Endothelial cell of umbilical vein (primary cell): ENCODE data around the gene LCN2. TPM values are rescaled to one million over a fixed set of nuclear protein-coding genes. Genes with fewer than 3 reads are reported as not detected.

Experiments used
- BruUV-seq: library from RNA; stranded (reverse); fragments of 400-500 nt; replicated peaks from 2 replicates; lab custom pipeline; 2021; lab: Mats Ljungman, UMichigan
- CTCF ChIA-PET: fragments of 300-600, 350-600 bp; sonication (Branson Sonifier 250); formaldehyde crosslinking; loops from one replicate; lab custom pipeline; 2021; ENCODE audit warnings: antibody characterized with exemption, inconsistent platforms; lab: Charles Lee
- POLR2A ChIA-PET: fragments of 300-600, 350-600 bp; sonication (Branson Sonifier 250); formaldehyde crosslinking; loops from one replicate; lab custom pipeline; 2021; ENCODE audit warnings: antibody characterized with exemption, inconsistent platforms; lab: Charles Lee
- DNase-seq: peaks from one replicate; pipeline ENCODE4 v3.0.0-alpha.2; 2011; ENCODE audit warnings: low read depth, low spot score
- FAIRE-seq: peaks from 2 replicates; lab custom pipeline; 2011; peaks lifted over from hg19 to GRCh38; lab: Jason Lieb, UNC
- H2AFZ ChIP-seq: 2 replicates; pipeline ENCODE4 v1.6.0; 2012; ENCODE audit warnings: low read depth, low read length, control low read depth, inconsistent platforms
- H3K27ac ChIP-seq: 2 replicates; pipeline ENCODE4 v1.5.1; 2011; ENCODE audit warnings: low read depth, mild to moderate bottlenecking, control low read depth, low read length, moderate library complexity; ENCODE audit not compliant: insufficient read depth
- H3K27me3 ChIP-seq, 2 experiments: 2 replicates each; pipeline versions ENCODE4 v1.6.0 to v1.6.1; 2011; ENCODE audit warnings: low read length in 2 of 2, mixed read lengths in 1 of 2; ENCODE audit not compliant: control insufficient read depth in 2 of 2, insufficient read depth in 2 of 2
- H3K36me3 ChIP-seq, 2 experiments: 2 replicates in 1 of 2; 3 replicates in 1 of 2; pipeline ENCODE4 v1.5.1; 2011; ENCODE audit warnings: low read length in 2 of 2, mild to moderate bottlenecking in 1 of 2, moderate library complexity in 1 of 2; ENCODE audit not compliant: control insufficient read depth in 2 of 2, insufficient read depth in 2 of 2; ENCODE audit errors: extremely low read depth in 1 of 2
- H3K4me1 ChIP-seq: 3 replicates; pipeline ENCODE4 v1.5.1; 2011; ENCODE audit warnings: mild to moderate bottlenecking, low read length; ENCODE audit not compliant: control insufficient read depth, insufficient read depth; ENCODE audit errors: extremely low read depth
- H3K4me2 ChIP-seq: 2 replicates; pipeline ENCODE4 v1.6.1; 2011; ENCODE audit warnings: low read length, control low read depth, mixed read lengths; ENCODE audit not compliant: insufficient read depth
- H3K4me3 ChIP-seq, 3 experiments: fragments of 200-600 bp in 1 of 3; sonication (generic), shearing (Covaris generic) in 1 of 3; replicated peaks in 1 of 3; 2 replicates each; pipeline ENCODE4 v1.5.1; 2011 to 2016; ENCODE audit warnings: control low read depth in 3 of 3, low read length in 3 of 3, mild to moderate bottlenecking in 2 of 3, inconsistent platforms in 1 of 3, low read depth in 1 of 3, moderate library complexity in 1 of 3; ENCODE audit not compliant: insufficient read depth in 1 of 3
- H3K79me2 ChIP-seq: 2 replicates; pipeline ENCODE4 v1.6.0; 2012; ENCODE audit warnings: low read length, inconsistent platforms; ENCODE audit not compliant: control insufficient read depth, insufficient read depth
- H3K9ac ChIP-seq: replicated peaks from 2 replicates; pipeline ENCODE3; 2011; ENCODE audit warnings: low read length, control low read depth; ENCODE audit not compliant: insufficient read depth; ENCODE audit errors: extremely low read depth
- H3K9me1 ChIP-seq: replicated peaks from 3 replicates; pipeline ENCODE4 v1.6.0; 2011; ENCODE audit warnings: mild to moderate bottlenecking, low read length; ENCODE audit not compliant: control insufficient read depth, insufficient read depth; ENCODE audit errors: extremely low read depth
- H3K9me3 ChIP-seq: replicated peaks from 2 replicates; pipeline ENCODE4 v1.5.1; 2012; ENCODE audit warnings: low read length, inconsistent platforms; ENCODE audit not compliant: control insufficient read depth, insufficient read depth
- H4K20me1 ChIP-seq: replicated peaks from 2 replicates; pipeline ENCODE3; 2011; ENCODE audit warnings: mild to moderate bottlenecking, low read length; ENCODE audit not compliant: control insufficient read depth, insufficient read depth; ENCODE audit errors: extremely low read depth
- EZH2 ChIP-seq: IDR thresholded peaks from 2 replicates; pipeline ENCODE4 v1.6.1; 2012; ENCODE audit warnings: borderline replicate concordance, low read depth, mild to moderate bottlenecking, moderate library complexity, low read length, inconsistent platforms; ENCODE audit not compliant: severe bottlenecking
- FOS ChIP-seq: IDR thresholded peaks from 2 replicates; pipeline ENCODE4 v1.6.1; 2011; ENCODE audit warnings: mild to moderate bottlenecking, low read length, moderate library complexity, borderline replicate concordance; ENCODE audit not compliant: insufficient read depth
- MYC ChIP-seq: IDR thresholded peaks from one replicate; pipeline ENCODE4 v1.6.1; 2011; ENCODE audit warnings: mild to moderate bottlenecking, low read depth, low read length
- POLR2A ChIP-seq: IDR thresholded peaks from 2 replicates; pipeline ENCODE4 v1.6.1; 2012; ENCODE audit warnings: low read depth, mild to moderate bottlenecking, control low read depth, low read length
- POLR2AphosphoS5 ChIP-seq: IDR thresholded peaks from 2 replicates; pipeline ENCODE4 v1.6.1; 2012; ENCODE audit warnings: low read depth, mild to moderate bottlenecking, control low read depth, low read length, moderate library complexity; ENCODE audit not compliant: insufficient read depth
- dilution Hi-C: fragments of 300-500 bp; cut with MboI; formaldehyde crosslinking; loops from one replicate; pipeline ENCODE4 v1.15.0; 2019; ENCODE audit warnings: low sequenced_read_pairs; ENCODE audit not compliant: extremely low pct_ligation_motif_present
- intact Hi-C: fragments of 100-400 bp; cut with micrococcal nuclease; formaldehyde crosslinking; loops from one replicate; pipeline ENCODE4 v1.10.0; 2022
- polyA plus RNA-seq, 4 experiments: library from polyadenylated mRNA; depleted of rRNA in 3 of 4; stranded (reverse) in 3 of 4; unstranded in 1 of 4; fragments of >200 nt; gene quantifications; 2 replicates each; pipeline versions ENCODE4 v1.2.1 to v1.2.3, GENCODE V29; 2011 to 2012; ENCODE audit warnings: missing spikeins in 1 of 4
- total RNA-seq: library from RNA; stranded (reverse); gene quantifications from 2 replicates; pipeline ENCODE4 v1.2.3, GENCODE V29; 2021
- TF ChIP-seq, protein P1 (sequence below), 2 donors: IDR thresholded peaks; 1 replicate in 1 of 2; 2 replicates in 1 of 2; pipeline ENCODE4 v1.5.1; 2011; ENCODE audit warnings: low read length in 2 of 2, mild to moderate bottlenecking in 2 of 2, moderate library complexity in 2 of 2, control low read depth in 1 of 2, inconsistent platforms in 1 of 2, low read depth in 1 of 2; ENCODE audit not compliant: insufficient read depth in 1 of 2; ENCODE audit errors: extremely low read depth in 1 of 2
- TF ChIP-seq, protein P2 (sequence below): IDR thresholded peaks from 2 replicates; pipeline ENCODE4 v1.6.1; 2011; ENCODE audit not compliant: insufficient read depth, insufficient read length

The LCN2 gene
- total and polyA plus RNA-seq, 2 donors (not counting 3 experiments of a cell fraction or from before 2014, with no cell fraction given) = not detected

DNA sequence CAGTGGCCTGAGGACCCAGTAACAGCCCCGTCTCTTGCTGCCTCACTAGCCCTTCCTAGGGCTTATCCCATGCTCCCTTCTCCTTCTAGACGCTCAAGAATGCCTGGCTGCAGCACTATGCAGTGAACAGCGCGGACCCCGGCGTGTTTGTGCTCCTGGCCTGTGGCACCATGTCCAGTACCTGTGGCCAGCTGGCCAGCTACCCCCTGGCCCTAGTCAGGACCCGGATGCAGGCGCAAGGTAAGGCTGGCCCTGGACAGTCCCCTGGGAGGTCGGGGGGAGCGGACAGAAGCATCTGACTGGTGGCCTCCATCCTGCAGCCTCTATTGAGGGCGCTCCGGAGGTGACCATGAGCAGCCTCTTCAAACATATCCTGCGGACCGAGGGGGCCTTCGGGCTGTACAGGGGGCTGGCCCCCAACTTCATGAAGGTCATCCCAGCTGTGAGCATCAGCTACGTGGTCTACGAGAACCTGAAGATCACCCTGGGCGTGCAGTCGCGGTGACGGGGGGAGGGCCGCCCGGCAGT lies 42.2 kb upstream of the LCN2 start:
- TF ChIP-seq POLR2A (no peak), MYC (no peak), FOS (no peak), POLR2AphosphoS5 (no peak), EZH2 (no peak)
- TF ChIP-seq, protein P1, sequence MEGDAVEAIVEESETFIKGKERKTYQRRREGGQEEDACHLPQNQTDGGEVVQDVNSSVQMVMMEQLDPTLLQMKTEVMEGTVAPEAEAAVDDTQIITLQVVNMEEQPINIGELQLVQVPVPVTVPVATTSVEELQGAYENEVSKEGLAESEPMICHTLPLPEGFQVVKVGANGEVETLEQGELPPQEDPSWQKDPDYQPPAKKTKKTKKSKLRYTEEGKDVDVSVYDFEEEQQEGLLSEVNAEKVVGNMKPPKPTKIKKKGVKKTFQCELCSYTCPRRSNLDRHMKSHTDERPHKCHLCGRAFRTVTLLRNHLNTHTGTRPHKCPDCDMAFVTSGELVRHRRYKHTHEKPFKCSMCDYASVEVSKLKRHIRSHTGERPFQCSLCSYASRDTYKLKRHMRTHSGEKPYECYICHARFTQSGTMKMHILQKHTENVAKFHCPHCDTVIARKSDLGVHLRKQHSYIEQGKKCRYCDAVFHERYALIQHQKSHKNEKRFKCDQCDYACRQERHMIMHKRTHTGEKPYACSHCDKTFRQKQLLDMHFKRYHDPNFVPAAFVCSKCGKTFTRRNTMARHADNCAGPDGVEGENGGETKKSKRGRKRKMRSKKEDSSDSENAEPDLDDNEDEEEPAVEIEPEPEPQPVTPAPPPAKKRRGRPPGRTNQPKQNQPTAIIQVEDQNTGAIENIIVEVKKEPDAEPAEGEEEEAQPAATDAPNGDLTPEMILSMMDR (IDR thresholded peaks at IDR 0.05; ENCODE audit: extremely low read depth in 1 of 2, insufficient read depth in 1 of 2, low read depth in 1 of 2, low read length in 2 of 2) = no peak
- TF ChIP-seq, protein P2, sequence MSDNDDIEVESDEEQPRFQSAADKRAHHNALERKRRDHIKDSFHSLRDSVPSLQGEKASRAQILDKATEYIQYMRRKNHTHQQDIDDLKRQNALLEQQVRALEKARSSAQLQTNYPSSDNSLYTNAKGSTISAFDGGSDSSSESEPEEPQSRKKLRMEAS = no peak
- no peaks in the 10 kb centered on the region for H3K27me3 ChIP-seq
- CTCF ChIA-PET = interaction anchor here (0.9 to 2.9 kb wide), 2 partner anchors 11 to 18 kb away, joined by 3 to 20 read pairs; no protein-coding TSS in a partner anchor
- H3K9me3 ChIP-seq = no peaks in the 10 kb centered on the region
- no peak overlapping the region for H2AFZ ChIP-seq
- peaks cover 15 to 49% of the 10 kb centered on the region in 2 experiments for H3K36me3 ChIP-seq
- no peak overlapping the region for H3K27ac ChIP-seq
- no peaks in the 10 kb centered on the region for H3K79me2 ChIP-seq
- H3K4me1 ChIP-seq = no peaks in the 10 kb centered on the region
- H3K9ac ChIP-seq = no peak overlapping the region
- no peak for FAIRE-seq
- dilution Hi-C loops (no loop called here), intact Hi-C loops (no loop called here)
- no peak for DNase-seq
- BruUV-seq = no TSS peak
- POLR2A ChIA-PET = no interaction called here
- H3K4me2 ChIP-seq = no peak overlapping the region
- H3K9me1 ChIP-seq = no peaks in the 10 kb centered on the region
- no peaks in the 10 kb centered on the region for H4K20me1 ChIP-seq
- H3K4me3 ChIP-seq = no peak overlapping the region
